CD4-positive, alpha-beta T cell (primary cell): ENCODE data around the gene SLC25A46. TPM values are rescaled to one million over a fixed set of nuclear protein-coding genes. Genes with fewer than 3 reads are reported as not detected.

Experiments
- ATAC-seq: fragments of 200-7000 bp; cut with Tn5 transposase; one replicate; pipeline ENCODE4 v1.10.0; 2022; ENCODE audit warnings: mild to moderate bottlenecking; ENCODE audit not compliant: poor library complexity
- CTCF ChIA-PET: fragments of 350-600 bp; sonication (Branson Sonifier 250); formaldehyde crosslinking; loops from one replicate; lab custom pipeline; 2021; ENCODE audit warnings: antibody characterized with exemption, inconsistent platforms; lab: Charles Lee
- POLR2A ChIA-PET: fragments of 350-600 bp; sonication (Branson Sonifier 250); formaldehyde crosslinking; loops from one replicate; lab custom pipeline; 2021; ENCODE audit warnings: antibody characterized with exemption, inconsistent platforms; lab: Charles Lee
- DNase-seq, 14 experiments: peaks; one replicate each; pipeline ENCODE4 v3.0.0-alpha.2; 2013 to 2020; ENCODE audit warnings: mixed read lengths in 2 of 14
- H3K27ac ChIP-seq, 2 donors: one replicate each; pipeline versions ENCODE4 v1.5.1 to v1.7.0; 2013; ENCODE audit warnings: low read length in 2 of 2, low read depth in 1 of 2, mild to moderate bottlenecking in 1 of 2
- H3K27me3 ChIP-seq, 2 experiments: 1 replicate in 1 of 2; 2 replicates in 1 of 2; pipeline versions ENCODE4 v1.6.1 to v1.7.0; 2013; ENCODE audit warnings: low read length in 2 of 2, control low read depth in 1 of 2, mild to moderate bottlenecking in 1 of 2, moderate library complexity in 1 of 2; ENCODE audit not compliant: insufficient read depth in 2 of 2, control insufficient read depth in 1 of 2
- H3K36me3 ChIP-seq: one replicate; pipeline ENCODE4 v1.6.1; 2013; ENCODE audit warnings: low read length, control low read depth; ENCODE audit not compliant: insufficient read depth
- H3K4me1 ChIP-seq: one replicate; pipeline ENCODE4 v1.6.1; 2013; ENCODE audit warnings: low read length, control low read depth; ENCODE audit not compliant: insufficient read depth
- H3K4me3 ChIP-seq: one replicate; pipeline ENCODE4 v1.5.1; 2013; ENCODE audit warnings: mild to moderate bottlenecking, low read length, moderate library complexity
- H3K9me3 ChIP-seq, 2 experiments: 1 replicate in 1 of 2; 2 replicates in 1 of 2; pipeline versions ENCODE4 v1.6.1 to v1.7.0; 2013; ENCODE audit warnings: low read length in 2 of 2, mild to moderate bottlenecking in 2 of 2, control low read depth in 1 of 2, moderate library complexity in 1 of 2; ENCODE audit not compliant: control insufficient read depth in 1 of 2, insufficient read depth in 1 of 2
- H3K27ac Mint-ChIP-seq: one replicate; pipeline ENCODE4 v1.8.0; 2020; ENCODE audit warnings: mixed read lengths
- H3K27me3 Mint-ChIP-seq: one replicate; pipeline ENCODE4 v1.8.0; 2021; ENCODE audit warnings: mixed read lengths
- H3K36me3 Mint-ChIP-seq: one replicate; pipeline ENCODE4 v1.8.0; 2021; ENCODE audit warnings: low read depth, mixed read lengths
- H3K4me1 Mint-ChIP-seq: one replicate; pipeline ENCODE4 v1.8.0; 2021; ENCODE audit warnings: low read depth, mixed read lengths
- H3K4me3 Mint-ChIP-seq: one replicate; pipeline ENCODE4 v1.8.0; 2020; ENCODE audit warnings: mild to moderate bottlenecking, mixed read lengths
- H3K9me3 Mint-ChIP-seq: one replicate; pipeline ENCODE4 v1.8.0; 2020; ENCODE audit warnings: mixed read lengths
- intact Hi-C, 2 experiments: fragments of 100-400 bp; cut with DNase I in 1 of 2; cut with micrococcal nuclease in 1 of 2; formaldehyde crosslinking; loops; one replicate each; pipeline versions ENCODE4 v1.15.1 to v1.9.0; 2023 to 2025; cut with DNase I, micrococcal nuclease
- total RNA-seq, 174 experiments: library from RNA in 2 of 174; stranded (reverse) in 2 of 174; gene quantifications; one replicate each; pipeline ENCODE4 v1.2.3 and lab custom pipeline; 2021 to 2026
- TF ChIP-seq, protein P1 (sequence below): fragments of 200-600 bp; IDR thresholded peaks from one replicate; pipeline ENCODE4 v1.8.0; 2022; ENCODE audit warnings: antibody characterized with exemption, mild to moderate bottlenecking

SLC25A46 gene
- total RNA-seq, 2 experiments from 2014 or later = 14.0 to 16.1 TPM

DNA sequence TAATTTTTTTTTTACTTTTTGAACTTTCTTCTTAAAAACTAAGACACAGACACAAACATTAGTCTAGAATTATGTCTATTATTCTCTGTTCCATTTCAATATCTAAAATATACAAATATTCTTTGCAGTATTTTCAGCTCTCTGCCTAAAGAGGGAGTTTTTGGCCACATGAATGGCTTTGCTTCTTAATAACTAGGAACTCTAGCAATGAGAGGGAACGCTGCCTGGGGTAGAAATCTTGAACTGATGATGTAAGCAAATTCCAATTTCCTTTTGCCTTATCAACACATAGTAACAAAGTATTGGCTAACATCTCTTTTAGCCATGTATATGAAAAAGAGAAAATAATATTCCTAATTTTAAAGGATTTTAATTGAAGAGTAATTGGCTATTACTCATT, 51.9 kb downstream of the SLC25A46 start:
- no peak for ATAC-seq
- DNase-seq = no peak
- ChIA-PET CTCF (no interaction called here), POLR2A (no interaction called here)
- Histone ChIP-seq H3K9me3 (peaks cover 0 to 4% of the 10 kb centered on the region in 2 experiments), H3K27ac (no peak overlapping the region), H3K4me1 (no peaks in the 10 kb centered on the region), H3K4me3 (no peak overlapping the region), H3K27me3 (no peaks in the 10 kb centered on the region), H3K36me3 (no peaks in the 10 kb centered on the region)
- Mint-ChIP-seq H3K4me1 (no peaks in the 10 kb centered on the region), H3K27ac (no peak overlapping the region), H3K36me3 (no peaks in the 10 kb centered on the region), H3K4me3 (no peak overlapping the region), H3K9me3 (peaks cover 2% of the 10 kb centered on the region), H3K27me3 (no peaks in the 10 kb centered on the region)
- intact Hi-C loops = no loop called here
- TF ChIP-seq, protein P1, sequence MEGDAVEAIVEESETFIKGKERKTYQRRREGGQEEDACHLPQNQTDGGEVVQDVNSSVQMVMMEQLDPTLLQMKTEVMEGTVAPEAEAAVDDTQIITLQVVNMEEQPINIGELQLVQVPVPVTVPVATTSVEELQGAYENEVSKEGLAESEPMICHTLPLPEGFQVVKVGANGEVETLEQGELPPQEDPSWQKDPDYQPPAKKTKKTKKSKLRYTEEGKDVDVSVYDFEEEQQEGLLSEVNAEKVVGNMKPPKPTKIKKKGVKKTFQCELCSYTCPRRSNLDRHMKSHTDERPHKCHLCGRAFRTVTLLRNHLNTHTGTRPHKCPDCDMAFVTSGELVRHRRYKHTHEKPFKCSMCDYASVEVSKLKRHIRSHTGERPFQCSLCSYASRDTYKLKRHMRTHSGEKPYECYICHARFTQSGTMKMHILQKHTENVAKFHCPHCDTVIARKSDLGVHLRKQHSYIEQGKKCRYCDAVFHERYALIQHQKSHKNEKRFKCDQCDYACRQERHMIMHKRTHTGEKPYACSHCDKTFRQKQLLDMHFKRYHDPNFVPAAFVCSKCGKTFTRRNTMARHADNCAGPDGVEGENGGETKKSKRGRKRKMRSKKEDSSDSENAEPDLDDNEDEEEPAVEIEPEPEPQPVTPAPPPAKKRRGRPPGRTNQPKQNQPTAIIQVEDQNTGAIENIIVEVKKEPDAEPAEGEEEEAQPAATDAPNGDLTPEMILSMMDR = no peak

GRCh38 chr5:110802998-110803397, 64.2 kb downstream of the SLC25A46 start:
- no peak overlapping the region for H3K4me3 Mint-ChIP-seq
- H3K36me3 Mint-ChIP-seq = no peaks in the 10 kb centered on the region
- intact Hi-C loops = no loop called here
- peaks cover 15% of the 10 kb centered on the region for H3K9me3 Mint-ChIP-seq
- no peaks in the 10 kb centered on the region for H3K4me1 ChIP-seq
- no peaks in the 10 kb centered on the region for H3K4me1 Mint-ChIP-seq
- peaks cover 35% of the 10 kb centered on the region for H3K27me3 Mint-ChIP-seq
- no peaks in the 10 kb centered on the region for H3K36me3 ChIP-seq
- ChIA-PET CTCF (no interaction called here), POLR2A (no interaction called here)
- TF ChIP-seq, protein P1 = no peak
- H3K27ac ChIP-seq = no peak overlapping the region
- ATAC-seq = no peak
- peaks cover 0 to 3% of the 10 kb centered on the region in 2 experiments for H3K27me3 ChIP-seq
- H3K9me3 ChIP-seq = peaks cover 0 to 14% of the 10 kb centered on the region in 2 experiments
- H3K4me3 ChIP-seq = no peak overlapping the region
- DNase-seq = no peak
- H3K27ac Mint-ChIP-seq = no peak overlapping the region

DNA sequence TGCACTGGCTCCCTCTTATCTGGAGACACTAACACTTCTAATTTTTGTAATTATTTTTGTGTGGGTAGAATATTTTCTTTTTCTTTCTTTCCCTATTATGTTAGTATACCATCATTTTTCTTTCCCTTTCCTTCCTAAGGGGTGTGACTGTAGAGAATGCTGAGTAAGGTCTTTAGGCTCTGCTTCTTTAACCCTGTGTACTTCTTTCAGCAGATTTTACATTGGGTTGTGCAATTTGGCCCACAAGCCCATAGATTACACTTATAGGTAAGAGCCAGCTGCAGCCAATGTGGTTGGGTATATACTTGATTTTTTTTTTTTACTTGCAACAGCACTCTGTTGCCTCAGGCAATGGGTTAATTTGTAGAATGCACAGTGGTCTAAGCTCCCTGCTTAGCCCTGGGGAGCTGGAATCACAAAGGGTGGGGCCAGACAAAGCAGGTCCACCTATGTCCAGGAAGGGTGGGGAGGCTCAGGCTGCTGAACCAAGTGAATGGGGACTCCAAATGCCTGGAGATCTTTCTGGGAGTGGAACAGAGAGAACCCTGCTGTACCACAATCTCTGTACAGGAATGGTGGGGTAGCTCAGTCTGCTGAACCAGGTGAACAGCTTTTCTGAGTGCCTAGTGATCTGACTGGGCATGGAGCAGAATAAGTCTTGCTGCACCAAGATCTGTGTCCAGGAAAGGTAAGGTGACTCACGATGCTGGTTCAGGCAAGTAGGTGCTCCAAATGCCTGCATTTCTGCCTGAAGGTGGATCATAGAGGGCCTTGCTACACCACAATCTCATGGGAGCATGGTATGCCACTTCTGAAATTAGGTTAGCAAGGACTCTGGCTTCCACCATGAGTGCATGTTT, 64.9 kb downstream of the SLC25A46 start:
- peaks cover 0 to 3% of the 10 kb centered on the region in 2 experiments for H3K27me3 ChIP-seq
- Mint-ChIP-seq H3K36me3 (no peaks in the 10 kb centered on the region), H3K27me3 (peaks cover 31% of the 10 kb centered on the region), H3K27ac (no peak overlapping the region), H3K4me1 (no peaks in the 10 kb centered on the region), H3K4me3 (no peak overlapping the region), H3K9me3 (peaks cover 15% of the 10 kb centered on the region)
- H3K9me3 ChIP-seq = peaks cover 0 to 14% of the 10 kb centered on the region in 2 experiments
- no peaks in the 10 kb centered on the region for H3K36me3 ChIP-seq
- intact Hi-C loops = no loop called here
- POLR2A ChIA-PET = no interaction called here
- H3K27ac ChIP-seq = no peak overlapping the region
- no peak for ATAC-seq
- no peak for DNase-seq
- CTCF ChIA-PET = no interaction called here
- TF ChIP-seq, protein P1 = no peak
- no peaks in the 10 kb centered on the region for H3K4me1 ChIP-seq
- H3K4me3 ChIP-seq = no peak overlapping the region
